Measurements from ENCODE around the gene IL27RA. TPM values are rescaled to one million over a fixed set of nuclear protein-coding genes. Genes with fewer than 3 reads are reported as not detected.

Gene IL27RA
- total RNA-seq (2021) (7.8 and 11.9 TPM in 2 replicates), Bru-seq, nascent RNA (percentile 30 among the genes with signal in this experiment), BruChase-seq, experiment 1, labeled RNA remaining after a 2-hour chase (percentile 47 among the genes with signal in this experiment), BruChase-seq, experiment 2, labeled RNA remaining after a 6-hour chase (percentile 58 among the genes with signal in this experiment)
- long read RNA-seq, transcript IL27RA-201 (14 exons, 2,962 nt): major isoform, 12 of 14 reads
- long read RNA-seq, partial matches to known transcripts: 1 of 14 reads
- long read RNA-seq, other reads (novel, unspliced or antisense): 1 of 14 reads

GRCh38 chr19:14031719-14032480 is at the start of gene IL27RA:
Gene IL27RA, plus strand, starts transcription at chr19:14031762. Its CDS starts 111 bp downstream, at chr19:14031873.
- BruUV-seq (replicated peaks): no TSS peak
- peak; percentile 48 to 56 for DNase-seq
- Histone ChIP-seq H3K4me1 (replicated peaks; ENCODE audit: insufficient read depth) (no peaks in the 10 kb centered on the region; the same call in 1 of the 2 replicates), H3K9me2 (ENCODE audit: insufficient read depth) (no peaks in the 10 kb centered on the region), H3K4me3 (peak within 1 kb of the TSS; percentile 88), H3K27me3 (ENCODE audit: insufficient read depth, low read depth) (no peaks in the 10 kb centered on the region), H3K9me3 (ENCODE audit: insufficient read depth, low read depth) (no peaks in the 10 kb centered on the region), H4K20me1 (ENCODE audit: insufficient read depth) (no peaks in the 10 kb centered on the region), H3K27ac (0 out of 2 replicates have a peak within 1 kb of the TSS, but pooled peaks have one; percentile 12), H3K36me3 (ENCODE audit: low read depth) (no peaks in the 10 kb centered on the region), H3K79me2 (ENCODE audit: low read depth) (no peaks in the 10 kb centered on the region), H3F3A (ENCODE audit: insufficient read depth, low read depth) (peaks cover 14% of the 10 kb centered on the region; the same call in 1 of the 2 replicates), H2AFZ (peak within 1 kb of the TSS; percentile 94), H3K4me2 (peak within 1 kb of the TSS; percentile 93)
- ChIA-PET POLR2A (ENCODE audit: unreplicated experiment) (interaction anchor here (0.5 to 1.2 kb wide), 4 partner anchors 25 to 176 kb away, joined by 3 to 12 read pairs (median 6); partner anchors contain the start of gene RFX1), CTCF (interaction anchor here (0.6 to 0.7 kb wide), 5 partner anchors 10 to 1670 kb away, joined by 3 to 12 read pairs (median 4); no protein-coding TSS in a partner anchor)
- intact Hi-C loops (cut with micrococcal nuclease; ENCODE audit: unreplicated experiment): loop anchor here (5.0 kb wide), 1 partner anchor 40 kb away; the partner anchor contains the start of gene MISP3
- TF ChIP-seq, protein P1, sequence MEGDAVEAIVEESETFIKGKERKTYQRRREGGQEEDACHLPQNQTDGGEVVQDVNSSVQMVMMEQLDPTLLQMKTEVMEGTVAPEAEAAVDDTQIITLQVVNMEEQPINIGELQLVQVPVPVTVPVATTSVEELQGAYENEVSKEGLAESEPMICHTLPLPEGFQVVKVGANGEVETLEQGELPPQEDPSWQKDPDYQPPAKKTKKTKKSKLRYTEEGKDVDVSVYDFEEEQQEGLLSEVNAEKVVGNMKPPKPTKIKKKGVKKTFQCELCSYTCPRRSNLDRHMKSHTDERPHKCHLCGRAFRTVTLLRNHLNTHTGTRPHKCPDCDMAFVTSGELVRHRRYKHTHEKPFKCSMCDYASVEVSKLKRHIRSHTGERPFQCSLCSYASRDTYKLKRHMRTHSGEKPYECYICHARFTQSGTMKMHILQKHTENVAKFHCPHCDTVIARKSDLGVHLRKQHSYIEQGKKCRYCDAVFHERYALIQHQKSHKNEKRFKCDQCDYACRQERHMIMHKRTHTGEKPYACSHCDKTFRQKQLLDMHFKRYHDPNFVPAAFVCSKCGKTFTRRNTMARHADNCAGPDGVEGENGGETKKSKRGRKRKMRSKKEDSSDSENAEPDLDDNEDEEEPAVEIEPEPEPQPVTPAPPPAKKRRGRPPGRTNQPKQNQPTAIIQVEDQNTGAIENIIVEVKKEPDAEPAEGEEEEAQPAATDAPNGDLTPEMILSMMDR (conservative IDR thresholded peaks at IDR 0.05): peak; percentile 86
- TF ChIP-seq EZH2 (IDR thresholded peaks at IDR 0.05; ENCODE audit: low read depth): no peak

- BruUV-seq (replicated peaks): no TSS peak
- TF ChIP-seq, protein P1 (conservative IDR thresholded peaks at IDR 0.05): no peak
- TF ChIP-seq EZH2 (IDR thresholded peaks at IDR 0.05; ENCODE audit: low read depth): no peak
- POLR2A ChIA-PET (ENCODE audit: unreplicated experiment): no interaction called here
- H3K27ac ChIP-seq: no peak overlapping the region
- H4K20me1 ChIP-seq (ENCODE audit: insufficient read depth): peaks cover 3% of the 10 kb centered on the region; the same call in 1 of the 2 replicates
- CTCF ChIA-PET: no interaction called here
- H3K4me1 ChIP-seq (replicated peaks; ENCODE audit: insufficient read depth): no peaks in the 10 kb centered on the region
- intact Hi-C loops (cut with micrococcal nuclease; ENCODE audit: unreplicated experiment): no loop called here
- H3K9me3 ChIP-seq (ENCODE audit: insufficient read depth, low read depth): no peaks in the 10 kb centered on the region
- H3K27me3 ChIP-seq (ENCODE audit: insufficient read depth, low read depth): no peaks in the 10 kb centered on the region
- H3F3A ChIP-seq (ENCODE audit: insufficient read depth, low read depth): 0 out of 2 replicates have a peak, but pooled peaks cover 4% of the 10 kb centered on the region
- H3K36me3 ChIP-seq (ENCODE audit: low read depth): no peaks in the 10 kb centered on the region
- no peaks in the 10 kb centered on the region for H3K9me2 ChIP-seq (ENCODE audit: insufficient read depth)
- H3K79me2 ChIP-seq (ENCODE audit: low read depth): no peaks in the 10 kb centered on the region
- no peak overlapping the region for H3K4me2 ChIP-seq
- H2AFZ ChIP-seq: no peak overlapping the region
- no peak overlapping the region for H3K4me3 ChIP-seq
- no peak for DNase-seq
Measured at GRCh38 chr19:13981988-13982501, 49.5 kb upstream of the IL27RA start.

- TF ChIP-seq, protein P1 (conservative IDR thresholded peaks at IDR 0.05): no peak
- no peak for TF ChIP-seq EZH2 (IDR thresholded peaks at IDR 0.05; ENCODE audit: low read depth)
- 0 out of 2 replicates have a peak, but pooled peaks cover 5% of the 10 kb centered on the region for H3F3A ChIP-seq (ENCODE audit: insufficient read depth, low read depth)
- H3K79me2 ChIP-seq (ENCODE audit: low read depth): no peaks in the 10 kb centered on the region
- no peak overlapping the region for H3K27ac ChIP-seq
- peaks cover 6% of the 10 kb centered on the region; the same call in 1 of the 2 replicates for H4K20me1 ChIP-seq (ENCODE audit: insufficient read depth)
- H3K4me3 ChIP-seq: no peak overlapping the region
- ChIA-PET CTCF (no interaction called here), POLR2A (ENCODE audit: unreplicated experiment) (no interaction called here)
- H3K4me1 ChIP-seq (replicated peaks; ENCODE audit: insufficient read depth): no peaks in the 10 kb centered on the region
- H3K27me3 ChIP-seq (ENCODE audit: insufficient read depth, low read depth): no peaks in the 10 kb centered on the region
- intact Hi-C loops (cut with micrococcal nuclease; ENCODE audit: unreplicated experiment): no loop called here
- H2AFZ ChIP-seq: no peak overlapping the region
- no TSS peak for BruUV-seq (replicated peaks)
- no peaks in the 10 kb centered on the region for H3K9me2 ChIP-seq (ENCODE audit: insufficient read depth)
- DNase-seq: no peak
- no peaks in the 10 kb centered on the region for H3K36me3 ChIP-seq (ENCODE audit: low read depth)
- no peaks in the 10 kb centered on the region for H3K9me3 ChIP-seq (ENCODE audit: insufficient read depth, low read depth)
- H3K4me2 ChIP-seq: no peak overlapping the region
Measured at GRCh38 chr19:13982773-13983172, 48.8 kb upstream of the IL27RA start.
